Measurements from ENCODE around the gene SHB. TPM values are rescaled to one million over a fixed set of nuclear protein-coding genes. Genes with fewer than 3 reads are reported as not detected.
A peak's percentile ranks its signal among the peaks of the same experiment; 100 is the strongest.

Gene SHB
- total and polyA plus RNA-seq, 2 of the 13 experiments (the other 11 are each of a cell fraction or from before 2014, with no cell fraction given), result 19.4 to 20.7 TPM

DNA sequence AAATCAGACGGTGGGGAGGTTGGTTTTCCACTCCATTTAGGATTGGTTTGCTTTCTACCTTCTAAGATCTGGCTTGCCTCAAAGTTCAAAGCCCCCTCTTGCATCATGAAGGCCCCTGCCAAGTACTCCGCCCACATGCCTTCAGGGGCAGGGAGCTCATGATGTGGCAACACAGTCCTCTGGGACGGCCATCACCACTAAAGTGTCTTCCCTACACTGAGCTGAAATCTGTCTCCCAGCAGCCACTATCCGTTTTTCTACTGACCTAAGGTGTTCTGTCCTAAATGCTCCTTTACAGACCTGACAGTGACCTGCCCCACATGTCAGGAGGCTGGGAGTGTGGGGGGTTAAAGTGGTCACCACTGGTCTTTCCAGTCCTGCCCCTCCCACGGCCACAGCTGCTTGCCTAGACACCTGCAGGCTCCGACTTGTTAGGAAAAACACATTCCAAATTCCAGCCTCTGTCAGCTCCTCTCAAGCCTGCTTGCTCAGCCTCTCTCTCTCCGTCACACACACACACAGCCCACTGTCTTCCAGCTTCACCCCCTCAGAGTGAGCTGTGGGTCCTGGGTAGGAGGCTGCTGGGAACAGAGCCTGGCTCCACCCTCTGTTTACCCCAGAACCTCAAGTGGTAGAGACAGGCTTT is 44.9 kb downstream of the SHB start (continued):
- TF ChIP-seq ZNF687 (CRISPR knock-in tag; IDR thresholded peaks at IDR 0.05), result peak; percentile 78
- TF ChIP-seq, protein P1, sequence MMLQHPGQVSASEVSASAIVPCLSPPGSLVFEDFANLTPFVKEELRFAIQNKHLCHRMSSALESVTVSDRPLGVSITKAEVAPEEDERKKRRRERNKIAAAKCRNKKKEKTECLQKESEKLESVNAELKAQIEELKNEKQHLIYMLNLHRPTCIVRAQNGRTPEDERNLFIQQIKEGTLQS (CRISPR knock-in tag; IDR thresholded peaks at IDR 0.05), result peak; percentile 98
- TF ChIP-seq TFAP4 (IDR thresholded peaks at IDR 0.05; ENCODE audit: borderline replicate concordance, low read depth), result peak; percentile 77
- TF ChIP-seq ZNF362 (CRISPR knock-in tag; IDR thresholded peaks at IDR 0.05; ENCODE audit: borderline replicate concordance), result peak; percentile 62; the same call in 1 of the 2 replicates
- no peak for TF ChIP-seq MTF1 (CRISPR knock-in tag; IDR thresholded peaks at IDR 0.05)
- peak; percentile 61; the same call in 1 of the 2 replicates for TF ChIP-seq RFXAP (CRISPR knock-in tag; IDR thresholded peaks at IDR 0.05; ENCODE audit: borderline replicate concordance)
- TF ChIP-seq, protein P2, sequence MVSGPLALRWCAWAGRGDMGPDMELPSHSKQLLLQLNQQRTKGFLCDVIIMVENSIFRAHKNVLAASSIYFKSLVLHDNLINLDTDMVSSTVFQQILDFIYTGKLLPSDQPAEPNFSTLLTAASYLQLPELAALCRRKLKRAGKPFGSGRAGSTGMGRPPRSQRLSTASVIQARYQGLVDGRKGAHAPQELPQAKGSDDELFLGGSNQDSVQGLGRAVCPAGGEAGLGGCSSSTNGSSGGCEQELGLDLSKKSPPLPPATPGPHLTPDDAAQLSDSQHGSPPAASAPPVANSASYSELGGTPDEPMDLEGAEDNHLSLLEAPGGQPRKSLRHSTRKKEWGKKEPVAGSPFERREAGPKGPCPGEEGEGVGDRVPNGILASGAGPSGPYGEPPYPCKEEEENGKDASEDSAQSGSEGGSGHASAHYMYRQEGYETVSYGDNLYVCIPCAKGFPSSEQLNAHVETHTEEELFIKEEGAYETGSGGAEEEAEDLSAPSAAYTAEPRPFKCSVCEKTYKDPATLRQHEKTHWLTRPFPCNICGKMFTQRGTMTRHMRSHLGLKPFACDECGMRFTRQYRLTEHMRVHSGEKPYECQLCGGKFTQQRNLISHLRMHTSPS (CRISPR knock-in tag; IDR thresholded peaks at IDR 0.05; ENCODE audit: low read depth), result peak; percentile 78
- TF ChIP-seq TMF1 (CRISPR knock-in tag; IDR thresholded peaks at IDR 0.05; ENCODE audit: low read depth), result no peak
- peak; percentile 81 for TF ChIP-seq HNF4G (IDR thresholded peaks at IDR 0.05; ENCODE audit: borderline replicate concordance, low read depth, low read length)
- peak; percentile 58; the same call in 1 of the 2 replicates for TF ChIP-seq HNF4G (CRISPR knock-in tag; IDR thresholded peaks at IDR 0.05; ENCODE audit: borderline replicate concordance, low read depth)
- no peak; the same call in 1 of the 2 replicates for TF ChIP-seq TRIM24 (CRISPR knock-in tag; IDR thresholded peaks at IDR 0.05)
- TF ChIP-seq CBFB (CRISPR knock-in tag; IDR thresholded peaks at IDR 0.05), result no peak
- peak; percentile 73; the same call in 1 of the 2 replicates for TF ChIP-seq PRDM10 (CRISPR knock-in tag; IDR thresholded peaks at IDR 0.05; ENCODE audit: low read depth)
- 0 out of 2 replicates have a peak, but pooled peaks have one; percentile 34 for TF ChIP-seq ZNF253 (CRISPR knock-in tag; IDR thresholded peaks at IDR 0.05; ENCODE audit: borderline replicate concordance)
- peak; percentile 91 for TF ChIP-seq RXRA (CRISPR knock-in tag; IDR thresholded peaks at IDR 0.05)
- no peak for TF ChIP-seq MXD4 (CRISPR knock-in tag; IDR thresholded peaks at IDR 0.05)

Measured in HepG2 (cell line).